Embryonic facial prominence (tissue), 1 donor: Measurements from ENCODE around the gene HPSE2.
"Not testable (repeated sequence)": the region's sequence is repeated elsewhere in the genome, so short reads cannot be mapped to it uniquely, and the experiment has no call there.

Experiments used
- DNase-seq: peaks from one replicate; pipeline ENCODE4 v3.0.0-alpha.2; 2016; ENCODE audit errors: extremely low spot score

HPSE2 gene

DNA sequence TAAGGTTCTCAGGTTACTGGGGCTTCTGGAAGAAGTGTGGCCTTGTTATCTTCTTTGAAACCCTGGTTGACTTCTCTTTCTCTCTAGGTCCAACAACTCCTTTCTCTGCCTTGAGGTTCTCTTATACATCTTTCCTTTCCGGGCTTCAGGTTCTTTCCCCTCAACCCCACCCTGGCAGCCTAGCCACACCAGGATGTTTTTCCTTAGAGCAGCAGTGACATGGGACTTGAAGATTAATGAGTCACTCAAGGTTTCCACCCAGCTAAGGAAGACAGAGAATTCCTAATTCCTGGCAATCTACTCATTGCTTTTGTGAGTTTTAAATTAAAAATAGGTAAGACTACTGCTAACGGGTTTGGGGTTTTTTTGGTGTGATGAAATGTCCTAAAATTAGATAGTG is 667.1 kb downstream of the HPSE2 start:
- DNase-seq: no peak

GRCh38 chr10:98567391-98568133 is 668.1 kb downstream of the HPSE2 start:
- no peak for DNase-seq

GRCh38 chr10:98563811-98564210 is 671.8 kb downstream of the HPSE2 start:
- no peak for DNase-seq

- DNase-seq: no peak
Measured at GRCh38 chr10:98560565-98560964, 675.1 kb downstream of the HPSE2 start.

DNA sequence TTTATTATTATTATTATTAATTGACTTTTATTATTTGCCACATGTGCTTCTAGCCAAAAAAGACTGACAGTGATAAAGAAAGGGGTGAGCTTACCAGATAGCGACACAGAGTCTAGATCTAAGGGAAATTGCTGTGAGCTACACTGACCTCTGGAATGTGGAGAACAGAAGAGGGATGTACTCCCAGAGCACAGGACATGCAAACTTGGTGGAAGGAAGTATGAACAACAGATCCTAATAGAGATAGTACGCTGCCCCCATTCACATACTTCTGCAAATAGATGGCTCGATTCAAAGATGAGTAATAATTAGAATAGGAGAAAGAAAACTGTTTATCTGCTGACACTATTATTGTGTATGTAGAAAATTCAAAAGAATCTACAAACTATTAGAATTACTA is 679.6 kb downstream of the HPSE2 start:
- DNase-seq: no peak

DNA sequence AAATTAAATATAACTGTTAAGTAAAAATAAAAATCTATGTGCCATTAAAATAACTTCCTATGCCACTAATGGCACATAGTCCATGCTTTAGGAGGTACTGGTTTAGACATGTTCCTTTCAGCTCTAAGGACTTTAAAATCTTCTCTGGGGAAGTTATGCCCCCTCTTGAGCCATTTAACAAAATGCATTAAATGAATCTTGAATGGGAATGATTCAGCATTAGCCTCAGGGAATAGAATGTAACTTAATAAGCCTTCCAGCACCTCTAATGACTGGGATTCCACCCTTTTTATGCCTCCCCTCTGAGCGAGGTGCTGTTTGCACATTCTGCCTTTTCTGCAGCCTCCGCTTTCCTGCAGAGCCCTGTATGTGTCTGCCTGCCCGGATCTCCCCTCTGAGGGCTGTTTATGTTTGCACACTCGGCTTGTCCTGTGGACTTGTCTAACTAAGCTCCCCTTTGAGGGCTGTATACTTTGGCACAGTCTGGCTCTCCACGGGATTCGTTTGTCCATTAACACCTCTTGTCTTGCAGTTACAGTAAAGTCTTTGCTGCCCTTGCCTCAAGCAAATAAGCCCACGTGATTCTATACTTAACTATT is 680.5 kb downstream of the HPSE2 start:
- no peak for DNase-seq

DNA sequence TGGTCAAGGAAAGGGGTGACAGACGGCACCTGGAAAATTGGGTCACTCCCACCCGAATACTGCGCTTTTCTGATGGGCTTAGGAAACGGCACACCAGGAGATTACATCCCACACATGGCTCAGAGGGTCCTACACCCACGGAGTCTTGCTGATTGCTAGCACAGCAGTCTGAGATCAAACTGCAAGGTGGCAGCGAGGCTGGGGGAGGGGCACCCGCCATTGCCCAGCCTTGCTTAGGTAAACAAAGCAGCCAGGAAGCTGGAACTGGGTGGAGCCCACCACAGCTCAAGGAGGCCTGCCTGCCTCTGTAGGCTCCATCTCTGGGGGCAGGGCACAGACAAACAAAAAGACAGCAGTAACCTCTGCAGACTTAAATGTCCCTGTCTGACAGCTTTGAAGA is 694.1 kb downstream of the HPSE2 start:
- DNase-seq: not testable (repeated sequence)

GRCh38 chr10:98539578-98539977 is 696.1 kb downstream of the HPSE2 start:
- DNase-seq: no peak

DNA sequence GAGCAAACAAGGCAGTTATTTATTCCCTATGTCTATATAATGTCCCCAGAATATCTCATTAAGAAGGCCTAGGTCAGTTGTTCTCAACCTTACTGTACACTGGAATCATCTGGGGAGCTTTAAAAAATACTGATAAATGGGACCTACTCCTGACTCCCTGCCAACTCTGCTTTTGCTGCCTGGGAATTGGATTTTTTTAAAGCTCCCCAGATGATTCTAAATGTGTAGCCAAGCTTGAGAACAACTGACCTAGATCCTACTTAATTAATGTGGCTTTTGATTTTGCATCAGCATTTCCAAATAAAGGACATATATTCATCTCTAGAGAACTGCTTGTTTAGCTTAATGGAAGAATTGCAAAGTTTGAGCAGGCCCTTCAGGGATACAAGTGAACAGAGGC is 697.2 kb downstream of the HPSE2 start:
- no peak for DNase-seq

GRCh38 chr10:98536551-98536950 is 699.1 kb downstream of the HPSE2 start:
- DNase-seq: no peak

GRCh38 chr10:98533746-98534445 is 701.8 kb downstream of the HPSE2 start:
- DNase-seq: no peak

- no peak for DNase-seq
Measured at GRCh38 chr10:98533241-98533640, 702.4 kb downstream of the HPSE2 start.

- no peak for DNase-seq
Measured at GRCh38 chr10:98528805-98529183, 706.9 kb downstream of the HPSE2 start.

DNA sequence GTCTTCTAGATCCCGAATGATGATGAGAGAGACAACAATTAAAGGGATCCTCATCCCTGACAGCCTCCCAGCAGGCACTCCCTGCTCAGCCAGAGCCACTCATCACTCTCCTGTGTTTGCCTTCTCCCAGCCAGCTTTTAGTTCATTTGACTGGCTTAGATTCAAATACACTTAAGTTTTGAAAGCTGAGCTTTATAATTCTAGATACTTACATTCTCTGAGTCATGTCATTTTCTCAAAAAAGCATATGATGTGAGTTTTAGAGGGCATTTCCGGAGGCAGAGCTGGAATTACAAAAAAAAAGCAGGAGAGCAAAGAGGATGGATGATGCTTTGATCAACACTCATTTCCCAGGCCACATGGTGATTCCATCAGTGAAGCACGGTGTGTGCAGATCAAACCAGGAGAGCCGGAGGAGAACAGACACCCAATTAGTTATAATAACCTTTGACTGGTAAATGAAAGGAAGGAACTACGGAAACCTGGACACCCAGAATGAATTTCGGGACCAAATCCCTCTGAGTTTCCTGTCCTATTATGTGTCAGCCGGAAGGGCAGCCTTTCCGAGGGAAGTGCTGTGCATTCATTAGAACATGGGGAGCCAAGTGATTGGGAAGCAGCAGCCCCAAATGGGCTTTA is 707.4 kb downstream of the HPSE2 start:
- no peak for DNase-seq

DNA sequence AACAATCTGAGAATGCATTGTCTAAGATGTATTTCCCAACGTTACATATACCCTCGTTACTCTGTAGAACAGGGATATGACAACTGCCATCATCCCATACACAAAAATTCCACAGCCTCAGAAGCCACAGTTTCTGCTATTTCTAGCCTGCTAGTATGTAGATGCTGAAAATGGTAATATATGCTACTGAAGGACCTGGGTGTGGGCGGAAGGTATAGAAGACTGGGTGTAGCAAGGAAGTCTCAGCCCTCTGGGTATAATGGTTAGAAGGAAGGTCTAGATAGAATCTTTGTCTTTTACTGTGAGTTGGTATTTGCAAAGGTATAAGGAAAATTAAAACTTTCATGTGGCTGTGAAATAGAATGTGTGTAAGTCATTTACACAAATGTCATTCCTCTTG is 709.7 kb downstream of the HPSE2 start:
- no peak for DNase-seq

GRCh38 chr10:98524124-98524523 is 711.5 kb downstream of the HPSE2 start:
- DNase-seq: no peak

GRCh38 chr10:98519841-98520240 is 715.8 kb downstream of the HPSE2 start:
- no peak for DNase-seq

DNA sequence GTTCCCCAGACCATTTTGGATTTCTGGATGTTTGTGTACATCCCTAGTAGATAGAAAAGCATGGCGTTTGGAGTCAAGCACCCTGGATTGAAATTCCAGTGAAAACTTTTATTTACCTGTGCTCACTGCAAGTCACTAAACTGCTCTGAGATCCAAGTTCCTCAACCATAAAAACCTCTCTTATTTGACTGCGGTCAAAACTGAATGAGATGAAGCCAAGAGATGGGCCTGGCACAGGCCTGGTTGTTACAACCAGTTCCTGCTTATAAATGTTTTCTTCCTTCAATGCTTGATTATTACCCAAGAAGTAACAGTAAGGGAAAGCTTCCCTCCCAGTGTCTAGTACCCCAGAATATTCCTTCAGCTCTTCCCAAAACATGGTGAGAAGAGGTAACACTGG is 718.0 kb downstream of the HPSE2 start:
- no peak for DNase-seq

DNA sequence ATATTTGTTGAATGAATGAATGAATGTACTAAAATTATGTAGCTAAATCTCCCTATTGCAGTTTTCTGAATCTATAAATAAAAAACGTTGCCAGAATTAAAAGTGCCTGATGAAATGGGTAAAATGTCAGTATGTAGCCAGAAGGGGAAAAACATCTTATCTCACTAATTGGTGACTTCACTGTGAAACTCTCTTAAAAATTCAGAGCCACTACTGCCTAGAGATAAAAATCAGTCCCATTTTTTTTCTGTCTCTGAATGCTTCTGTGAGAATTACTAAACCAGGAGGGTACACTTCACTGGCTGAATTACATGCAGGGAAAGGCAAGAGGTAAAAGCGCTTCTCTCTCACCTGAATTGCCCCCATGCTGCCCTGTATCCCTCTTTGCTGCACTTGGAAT is 719.3 kb downstream of the HPSE2 start:
- no peak for DNase-seq

GRCh38 chr10:98513704-98514103 is 721.9 kb downstream of the HPSE2 start:
- DNase-seq: no peak

DNA sequence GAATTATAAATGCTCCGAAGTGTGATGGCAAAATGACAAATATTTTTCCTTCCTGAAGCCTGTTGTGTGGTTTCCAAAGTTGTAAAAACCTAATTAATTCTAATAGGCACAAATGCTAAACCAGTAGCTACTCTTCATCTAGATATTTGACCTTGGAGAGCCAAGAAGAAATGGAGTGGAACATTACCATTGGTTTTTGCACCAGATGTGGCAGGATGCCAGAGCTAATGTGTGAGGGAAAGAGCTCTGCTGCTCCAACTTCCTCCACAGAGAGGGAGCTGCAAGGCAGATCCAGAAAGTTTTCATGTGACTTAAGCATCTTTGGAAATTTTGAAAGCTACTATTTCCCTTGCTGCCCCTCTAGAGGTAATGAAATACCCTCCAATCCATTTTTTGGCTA is 723.8 kb downstream of the HPSE2 start:
- no peak for DNase-seq

DNA sequence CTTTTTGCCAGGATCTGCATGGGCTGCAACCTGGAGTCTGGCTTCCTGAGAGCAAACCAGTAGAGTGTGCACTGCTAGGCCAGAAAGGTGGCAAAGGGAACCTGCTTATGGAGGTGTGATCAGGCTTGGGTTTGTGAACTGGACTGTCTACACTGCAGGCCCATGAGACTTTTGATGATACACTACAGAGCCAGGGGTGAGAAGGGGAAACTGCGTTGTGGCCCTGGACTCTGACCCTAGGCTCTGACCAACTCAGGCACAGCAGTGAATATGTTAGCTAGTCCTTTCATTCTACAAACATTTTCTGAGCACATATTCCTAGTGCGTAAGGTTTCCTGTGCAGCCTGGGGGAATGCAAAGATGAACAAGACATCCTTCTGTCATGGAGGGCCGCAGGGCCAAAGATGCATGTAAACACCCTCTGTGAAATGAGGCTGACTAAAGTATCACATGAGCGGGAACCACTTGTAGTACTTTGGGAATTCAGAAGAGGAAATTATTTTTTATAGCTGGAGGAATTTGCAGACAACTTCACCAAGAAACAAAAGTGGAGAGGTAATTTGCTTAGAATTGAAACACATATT is 725.1 kb downstream of the HPSE2 start:
- DNase-seq: no peak
